ENCODE data around the gene DPP7. TPM values are rescaled to one million over a fixed set of nuclear protein-coding genes. Genes with fewer than 3 reads are reported as not detected.

The DPP7 gene
- total and polyA plus RNA-seq, 2 donors from 2014 or later, result 164 to 205 TPM

DNA sequence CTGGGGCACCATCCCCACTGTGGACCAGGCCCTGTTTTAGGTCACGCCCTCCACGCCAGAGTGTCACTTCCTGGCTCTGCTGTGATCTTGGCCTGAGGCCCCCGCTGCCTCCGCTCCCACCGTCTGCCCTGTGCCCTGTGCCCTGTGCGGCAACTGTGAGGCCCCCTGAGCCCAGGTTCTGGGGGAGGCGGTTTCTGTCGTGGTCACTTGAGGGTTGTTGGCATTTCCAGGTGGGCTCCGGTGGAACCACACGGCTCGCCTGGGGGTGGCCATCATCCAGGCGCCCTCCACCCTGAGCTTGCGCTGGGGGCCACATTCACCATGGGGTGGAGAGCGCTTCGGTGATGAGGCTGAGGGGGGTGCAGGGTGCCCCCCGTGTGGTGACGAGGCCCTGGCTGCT is 6.6 kb downstream of the DPP7 start:
- H3K9ac ChIP-seq (ENCODE audit: low read length in 3 of 3), result no peak overlapping the region
- FAIRE-seq (no peak), DNase-seq (no peak)
- no peaks in the 10 kb centered on the region for H3K4me1 ChIP-seq (ENCODE audit: control insufficient read depth in 2 of 3, insufficient read depth in 2 of 3, low read depth in 1 of 3, low read length in 3 of 3)
- TF ChIP-seq, protein P1, sequence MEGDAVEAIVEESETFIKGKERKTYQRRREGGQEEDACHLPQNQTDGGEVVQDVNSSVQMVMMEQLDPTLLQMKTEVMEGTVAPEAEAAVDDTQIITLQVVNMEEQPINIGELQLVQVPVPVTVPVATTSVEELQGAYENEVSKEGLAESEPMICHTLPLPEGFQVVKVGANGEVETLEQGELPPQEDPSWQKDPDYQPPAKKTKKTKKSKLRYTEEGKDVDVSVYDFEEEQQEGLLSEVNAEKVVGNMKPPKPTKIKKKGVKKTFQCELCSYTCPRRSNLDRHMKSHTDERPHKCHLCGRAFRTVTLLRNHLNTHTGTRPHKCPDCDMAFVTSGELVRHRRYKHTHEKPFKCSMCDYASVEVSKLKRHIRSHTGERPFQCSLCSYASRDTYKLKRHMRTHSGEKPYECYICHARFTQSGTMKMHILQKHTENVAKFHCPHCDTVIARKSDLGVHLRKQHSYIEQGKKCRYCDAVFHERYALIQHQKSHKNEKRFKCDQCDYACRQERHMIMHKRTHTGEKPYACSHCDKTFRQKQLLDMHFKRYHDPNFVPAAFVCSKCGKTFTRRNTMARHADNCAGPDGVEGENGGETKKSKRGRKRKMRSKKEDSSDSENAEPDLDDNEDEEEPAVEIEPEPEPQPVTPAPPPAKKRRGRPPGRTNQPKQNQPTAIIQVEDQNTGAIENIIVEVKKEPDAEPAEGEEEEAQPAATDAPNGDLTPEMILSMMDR (IDR thresholded peaks at IDR 0.05; ENCODE audit: borderline replicate concordance, extremely low read depth, insufficient read depth), result no peak
- H3K9me3 ChIP-seq (ENCODE audit: control insufficient read depth in 2 of 3, insufficient read depth in 1 of 3, low read length in 3 of 3), result no peaks in the 10 kb centered on the region
- H3K36me3 ChIP-seq (ENCODE audit: control insufficient read depth in 2 of 3, insufficient read depth in 3 of 3, low read length in 3 of 3), result peaks cover 9 to 19% (median 16%) of the 10 kb centered on the region in 3 donors
- intact Hi-C loops (cut with DNase I), result no loop called here
- no peak overlapping the region for H3K4me3 ChIP-seq (ENCODE audit: low read length in 3 of 3)
- no peak overlapping the region for H3K27ac ChIP-seq (ENCODE audit: low read depth in 2 of 2, low read length in 2 of 2)
- peaks cover 2% of the 10 kb centered on the region for H3K27me3 ChIP-seq (ENCODE audit: control insufficient read depth, insufficient read depth, low read length)

DNA sequence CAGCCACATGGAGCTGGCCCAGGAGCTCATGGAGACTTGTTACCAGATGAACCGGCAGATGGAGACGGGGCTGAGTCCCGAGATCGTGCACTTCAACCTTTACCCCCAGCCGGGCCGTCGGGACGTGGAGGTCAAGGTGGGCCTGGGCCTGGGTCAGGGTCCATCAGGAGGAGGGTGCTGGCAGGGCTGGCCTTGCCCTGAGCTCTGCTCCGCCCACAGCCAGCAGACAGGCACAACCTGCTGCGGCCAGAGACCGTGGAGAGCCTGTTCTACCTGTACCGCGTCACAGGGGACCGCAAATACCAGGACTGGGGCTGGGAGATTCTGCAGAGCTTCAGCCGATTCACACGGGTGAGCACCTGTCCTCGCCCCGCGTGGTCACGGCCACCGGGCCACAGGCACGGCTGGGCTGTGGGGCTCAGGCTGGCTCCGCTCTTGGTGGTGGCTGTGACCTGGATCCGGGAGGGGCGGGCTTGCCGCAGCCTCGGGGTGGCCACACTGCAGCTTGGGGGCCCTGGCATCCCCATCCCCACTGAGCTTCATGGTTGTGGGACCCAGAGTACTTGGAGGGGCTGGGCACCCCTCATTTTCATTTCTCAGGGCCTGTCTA is 7.1 kb downstream of the DPP7 start:
- Histone ChIP-seq H3K27me3 (ENCODE audit: control insufficient read depth, insufficient read depth, low read length) (no peaks in the 10 kb centered on the region), H3K36me3 (ENCODE audit: control insufficient read depth in 2 of 3, insufficient read depth in 3 of 3, low read length in 3 of 3) (peaks cover 13 to 25% (median 22%) of the 10 kb centered on the region in 3 donors), H3K4me1 (ENCODE audit: control insufficient read depth in 2 of 3, insufficient read depth in 2 of 3, low read depth in 1 of 3, low read length in 3 of 3) (no peaks in the 10 kb centered on the region), H3K4me3 (ENCODE audit: low read length in 3 of 3) (no peak overlapping the region), H3K9me3 (ENCODE audit: control insufficient read depth in 2 of 3, insufficient read depth in 1 of 3, low read length in 3 of 3) (no peaks in the 10 kb centered on the region), H3K27ac (ENCODE audit: low read depth in 2 of 2, low read length in 2 of 2) (no peak overlapping the region), H3K9ac (ENCODE audit: low read length in 3 of 3) (no peak overlapping the region)
- FAIRE-seq (no peak), DNase-seq (no peak)
- intact Hi-C loops (cut with DNase I), result no loop called here
- TF ChIP-seq, protein P1 (IDR thresholded peaks at IDR 0.05; ENCODE audit: borderline replicate concordance, extremely low read depth, insufficient read depth), result no peak

DNA sequence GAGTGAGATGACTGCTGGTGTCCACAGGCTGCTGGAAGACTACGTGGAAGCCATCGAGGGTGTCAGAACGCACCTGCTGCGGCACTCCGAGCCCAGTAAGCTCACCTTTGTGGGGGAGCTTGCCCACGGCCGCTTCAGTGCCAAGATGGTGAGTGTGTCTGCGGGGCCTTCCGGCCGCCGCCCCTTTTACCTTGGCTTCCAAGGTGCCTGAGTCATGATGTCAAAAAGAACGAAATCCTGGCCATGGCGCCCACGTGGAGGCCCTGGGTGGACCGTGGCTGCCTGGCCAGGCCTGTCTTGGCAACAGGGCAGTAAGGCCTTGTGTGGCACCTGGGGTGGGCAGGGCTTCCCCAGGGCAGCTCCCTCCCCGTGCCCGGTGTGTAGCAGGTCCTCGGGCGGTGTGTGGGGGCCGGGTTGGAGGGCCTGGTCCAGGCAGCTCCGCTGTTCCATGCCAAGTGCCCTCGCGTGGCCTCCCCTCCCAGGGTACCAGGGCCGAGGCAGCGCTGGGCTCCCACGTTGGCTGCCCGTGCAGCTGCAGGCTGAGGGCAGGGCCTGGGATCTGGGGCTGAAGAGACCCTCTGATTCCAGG is 7.8 kb downstream of the DPP7 start:
- Histone ChIP-seq H3K27me3 (ENCODE audit: control insufficient read depth, insufficient read depth, low read length) (no peaks in the 10 kb centered on the region), H3K9ac (ENCODE audit: low read length in 3 of 3) (no peak overlapping the region), H3K4me3 (ENCODE audit: low read length in 3 of 3) (no peak overlapping the region), H3K27ac (ENCODE audit: low read depth in 2 of 2, low read length in 2 of 2) (no peak overlapping the region), H3K4me1 (ENCODE audit: control insufficient read depth in 2 of 3, insufficient read depth in 2 of 3, low read depth in 1 of 3, low read length in 3 of 3) (no peaks in the 10 kb centered on the region), H3K36me3 (ENCODE audit: control insufficient read depth in 2 of 3, insufficient read depth in 3 of 3, low read length in 3 of 3) (peaks cover 20 to 32% (median 29%) of the 10 kb centered on the region in 3 donors), H3K9me3 (ENCODE audit: control insufficient read depth in 2 of 3, insufficient read depth in 1 of 3, low read length in 3 of 3) (no peaks in the 10 kb centered on the region)
- DNase-seq (no peak), FAIRE-seq (no peak)
- intact Hi-C loops (cut with DNase I), result no loop called here
- TF ChIP-seq, protein P1 (IDR thresholded peaks at IDR 0.05; ENCODE audit: borderline replicate concordance, extremely low read depth, insufficient read depth), result no peak
